Uterus (tissue), 4 donors: ENCODE measurements around the gene RPS15. TPM values are rescaled to one million over a fixed set of nuclear protein-coding genes. Genes with fewer than 3 reads are reported as not detected.

Experiments
- DNase-seq, 2 donors: peaks; one replicate each; pipeline ENCODE4 v3.0.0-alpha.2; 2019 to 2020
- H3K27ac ChIP-seq, 2 donors: fragments of 200-600 bp; sonication (generic); 1 replicate in 1 of 2; 2 replicates in 1 of 2; pipeline ENCODE4 v1.5.1; 2016 to 2018
- H3K27me3 ChIP-seq, 2 donors: fragments of 200-600 bp; sonication (generic); one replicate each; pipeline ENCODE4 v1.5.1; 2018 to 2019; ENCODE audit warnings: control low read depth in 1 of 2
- H3K36me3 ChIP-seq, 2 donors: fragments of 200-600 bp; sonication (generic); one replicate each; pipeline ENCODE4 v1.5.1; 2019; ENCODE audit warnings: control low read depth in 1 of 2
- H3K4me1 ChIP-seq, 2 donors: fragments of 200-600 bp; sonication (generic); one replicate each; pipeline ENCODE4 v1.5.1; 2018 to 2019; ENCODE audit warnings: control low read depth in 1 of 2
- H3K4me3 ChIP-seq, 2 donors: fragments of 200-600 bp; sonication (generic); 1 replicate in 1 of 2; 2 replicates in 1 of 2; pipeline ENCODE4 v1.5.1; 2018 to 2019; ENCODE audit warnings: mild to moderate bottlenecking in 1 of 2
- H3K9me3 ChIP-seq, 2 donors: fragments of 200-600 bp; sonication (generic); one replicate each; pipeline ENCODE4 v1.5.1; 2019; ENCODE audit warnings: control low read depth in 1 of 2
- CTCF ChIP-seq, 4 experiments: fragments of 200-600 bp in 2 of 4; fragments of 450-650 bp in 2 of 4; sonication (generic) in 2 of 4; IDR thresholded peaks; one replicate each; pipeline ENCODE4 v1.5.1; 2016 to 2019; ENCODE audit warnings: antibody characterized with exemption in 4 of 4, mild to moderate bottlenecking in 2 of 4, moderate library complexity in 1 of 4
- POLR2A ChIP-seq, 2 donors: fragments of 450-650 bp; IDR thresholded peaks; one replicate each; pipeline ENCODE4 v1.6.1; 2016; ENCODE audit warnings: antibody characterized with exemption in 2 of 2, mild to moderate bottlenecking in 1 of 2, moderate library complexity in 1 of 2
- intact Hi-C: fragments of 100-400 bp; cut with DNase I; formaldehyde crosslinking; loops from one replicate; pipeline ENCODE4 v1.15.1; 2023; ENCODE audit warnings: low total_unique reads
- total RNA-seq, 4 donors: library from RNA; depleted of rRNA in 3 of 4; stranded (reverse); fragments of >200 nt in 3 of 4; gene quantifications; one replicate each; pipeline versions ENCODE4 v1.1.0 to v1.2.4, GENCODE V29; 2014 to 2023
- donor health status: DM: yes; HTN: yes; CAD: no.

Gene RPS15
- total RNA-seq, 4 donors from 2014 or later, result 648 to 5,728 (median 1,854) TPM

GRCh38 chr19:1412323-1412923 lies 25.8 kb upstream of the RPS15 start:
- H3K9me3 ChIP-seq, result no peaks in the 10 kb centered on the region
- intact Hi-C loops, result no loop called here
- H3K4me1 ChIP-seq, result peaks cover 11 to 63% of the 10 kb centered on the region in 2 donors
- no peak for DNase-seq
- TF ChIP-seq POLR2A (IDR thresholded peaks at IDR 0.05) (no peak), CTCF (IDR thresholded peaks at IDR 0.05) (no peak)
- H3K4me3 ChIP-seq, result no peak overlapping the region
- no peak overlapping the region for H3K27ac ChIP-seq
- no peaks in the 10 kb centered on the region for H3K36me3 ChIP-seq
- H3K27me3 ChIP-seq, result no peaks in the 10 kb centered on the region

GRCh38 chr19:1412995-1413800 lies 25.0 kb upstream of the RPS15 start:
- no peaks in the 10 kb centered on the region for H3K36me3 ChIP-seq
- no peaks in the 10 kb centered on the region for H3K27me3 ChIP-seq
- no peak for TF ChIP-seq CTCF (IDR thresholded peaks at IDR 0.05)
- TF ChIP-seq POLR2A (IDR thresholded peaks at IDR 0.05), result no peak
- intact Hi-C loops, result no loop called here
- no peak overlapping the region for H3K4me3 ChIP-seq
- DNase-seq, result no peak
- H3K4me1 ChIP-seq, result peaks cover 11 to 71% of the 10 kb centered on the region in 2 donors
- H3K27ac ChIP-seq, result no peak overlapping the region
- no peaks in the 10 kb centered on the region for H3K9me3 ChIP-seq

GRCh38 chr19:1416014-1416841 lies 22.0 kb upstream of the RPS15 start:
- peak overlapping the region; percentile 78 to 86 for H3K27ac ChIP-seq
- H3K4me1 ChIP-seq, result peaks cover 11 to 51% of the 10 kb centered on the region in 2 donors
- intact Hi-C loops, result no loop called here

GRCh38 chr19:1417145-1417544 lies 21.1 kb upstream of the RPS15 start:
- H3K4me1 ChIP-seq, result peaks cover 11 to 42% of the 10 kb centered on the region in 2 donors
- peak overlapping the region; percentile 78 to 86 for H3K27ac ChIP-seq
- intact Hi-C loops, result no loop called here

More at GRCh38 chr19:1416014-1416841, 22.0 kb upstream of the RPS15 start:
- no peaks in the 10 kb centered on the region for H3K27me3 ChIP-seq
- peak overlapping the region in 1 of 2 donors; percentile 5 for H3K4me3 ChIP-seq
- no peaks in the 10 kb centered on the region for H3K36me3 ChIP-seq
- TF ChIP-seq CTCF (IDR thresholded peaks at IDR 0.05) (no peak), POLR2A (IDR thresholded peaks at IDR 0.05) (no peak)
- H3K9me3 ChIP-seq, result no peaks in the 10 kb centered on the region
- DNase-seq, result no peak

More at GRCh38 chr19:1417145-1417544, 21.1 kb upstream of the RPS15 start:
- Histone ChIP-seq H3K36me3 (no peaks in the 10 kb centered on the region), H3K4me3 (no peak overlapping the region), H3K9me3 (no peaks in the 10 kb centered on the region), H3K27me3 (no peaks in the 10 kb centered on the region)
- DNase-seq, result peak in 1 of 2 donors; percentile 40
- TF ChIP-seq POLR2A (IDR thresholded peaks at IDR 0.05), result no peak
- no peak for TF ChIP-seq CTCF (IDR thresholded peaks at IDR 0.05)
